GM12872 (cell line): ENCODE data around the gene MLC1.

ENCODE experiments used
- TF ChIP-seq, protein P1 (sequence below): IDR thresholded peaks from 3 replicates; pipeline ENCODE4 v1.5.1; 2011; ENCODE audit warnings: low read depth, mild to moderate bottlenecking, low read length, moderate library complexity; ENCODE audit not compliant: insufficient read depth

The MLC1 gene

GRCh38 chr22:50035131-50035881 is 49.9 kb downstream of the MLC1 start:
- TF ChIP-seq, protein P1, sequence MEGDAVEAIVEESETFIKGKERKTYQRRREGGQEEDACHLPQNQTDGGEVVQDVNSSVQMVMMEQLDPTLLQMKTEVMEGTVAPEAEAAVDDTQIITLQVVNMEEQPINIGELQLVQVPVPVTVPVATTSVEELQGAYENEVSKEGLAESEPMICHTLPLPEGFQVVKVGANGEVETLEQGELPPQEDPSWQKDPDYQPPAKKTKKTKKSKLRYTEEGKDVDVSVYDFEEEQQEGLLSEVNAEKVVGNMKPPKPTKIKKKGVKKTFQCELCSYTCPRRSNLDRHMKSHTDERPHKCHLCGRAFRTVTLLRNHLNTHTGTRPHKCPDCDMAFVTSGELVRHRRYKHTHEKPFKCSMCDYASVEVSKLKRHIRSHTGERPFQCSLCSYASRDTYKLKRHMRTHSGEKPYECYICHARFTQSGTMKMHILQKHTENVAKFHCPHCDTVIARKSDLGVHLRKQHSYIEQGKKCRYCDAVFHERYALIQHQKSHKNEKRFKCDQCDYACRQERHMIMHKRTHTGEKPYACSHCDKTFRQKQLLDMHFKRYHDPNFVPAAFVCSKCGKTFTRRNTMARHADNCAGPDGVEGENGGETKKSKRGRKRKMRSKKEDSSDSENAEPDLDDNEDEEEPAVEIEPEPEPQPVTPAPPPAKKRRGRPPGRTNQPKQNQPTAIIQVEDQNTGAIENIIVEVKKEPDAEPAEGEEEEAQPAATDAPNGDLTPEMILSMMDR: no peak

- TF ChIP-seq, protein P1: no peak
Observed at GRCh38 chr22:50034126-50035081, 50.8 kb downstream of the MLC1 start.

- TF ChIP-seq, protein P1: no peak
Observed at GRCh38 chr22:50032941-50033601, 52.2 kb downstream of the MLC1 start.

DNA sequence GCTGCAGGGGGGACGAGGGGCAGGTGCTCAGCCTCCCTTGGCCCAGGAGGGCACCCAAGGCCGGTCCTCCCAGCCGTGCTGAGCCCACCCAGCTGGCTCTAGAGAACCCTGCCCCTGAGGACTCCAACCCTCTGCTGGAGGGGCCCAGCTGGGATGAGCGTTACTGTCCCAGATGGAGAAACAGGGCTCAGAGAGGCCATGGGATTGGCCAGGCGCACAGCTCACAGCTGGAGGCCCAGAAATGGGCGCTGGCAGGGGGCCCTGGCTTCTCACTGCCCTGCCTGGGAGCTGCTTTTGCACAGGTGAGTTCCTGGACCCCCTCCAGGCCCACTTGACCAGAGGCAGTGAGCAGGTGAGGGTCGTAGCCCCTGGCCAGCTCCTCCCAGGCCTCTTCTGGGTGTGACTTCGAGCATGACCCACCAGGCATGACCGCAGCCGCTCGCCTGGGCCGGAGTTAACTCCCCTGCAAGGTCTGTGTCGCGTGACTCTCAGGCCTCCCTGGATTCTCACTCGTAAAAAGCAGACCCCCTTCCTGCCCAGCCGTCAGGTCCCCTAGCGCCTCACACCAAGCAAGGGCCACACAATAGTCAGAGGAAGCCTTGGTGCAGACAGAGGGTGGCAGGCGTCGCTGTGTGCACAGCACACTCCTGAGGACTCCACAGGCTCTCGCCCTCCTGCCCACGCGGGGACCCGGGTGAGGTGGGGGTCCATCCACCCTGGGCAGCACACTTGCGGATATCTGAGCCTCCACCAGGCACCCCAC is 52.9 kb downstream of the MLC1 start:
- TF ChIP-seq, protein P1: no peak

- TF ChIP-seq, protein P1: no peak
Observed at GRCh38 chr22:50031189-50032091, 53.8 kb downstream of the MLC1 start.
